ENCODE data around the gene CEP170B.
"Not testable (repeated sequence)": the region's sequence is repeated elsewhere in the genome, so short reads cannot be mapped to it uniquely, and the experiment has no call there.

CEP170B gene

DNA sequence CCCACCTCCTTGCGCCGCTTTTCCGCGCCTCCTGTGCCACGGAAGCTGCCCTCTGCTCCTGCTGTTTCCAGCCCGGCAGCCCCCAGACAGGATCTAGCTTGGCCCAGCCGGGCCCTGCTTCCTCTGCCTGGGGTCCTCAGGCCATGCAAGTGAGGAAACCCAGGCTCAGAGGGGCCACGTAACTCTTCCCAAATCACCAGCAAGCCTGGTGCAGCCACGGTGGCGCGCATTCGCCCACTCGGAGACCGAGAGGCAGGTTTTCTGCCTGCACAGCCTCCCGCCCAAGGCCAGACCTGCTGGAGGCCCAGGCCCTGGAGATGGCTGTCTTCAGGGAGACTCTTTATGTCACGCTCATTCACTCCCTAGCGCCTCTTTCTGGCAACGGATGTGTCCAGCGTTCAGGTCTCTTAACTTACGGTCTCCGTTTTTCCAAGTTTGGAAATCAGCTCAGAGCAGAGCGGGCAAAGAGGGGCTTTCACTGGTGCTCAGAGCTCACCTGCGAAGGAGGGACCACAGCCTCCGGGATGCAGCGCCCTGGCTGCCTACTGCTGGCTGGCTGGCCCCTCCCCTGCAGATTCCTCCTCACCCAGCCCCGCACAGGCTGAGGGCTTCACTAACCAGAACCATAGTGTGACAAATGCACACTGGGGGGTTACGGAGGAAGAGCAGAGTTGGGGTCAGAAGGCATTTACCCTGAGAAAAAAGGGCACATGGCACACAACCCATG lies 20.6 kb upstream of the CEP170B start:
- no peak for DNase-seq

DNA sequence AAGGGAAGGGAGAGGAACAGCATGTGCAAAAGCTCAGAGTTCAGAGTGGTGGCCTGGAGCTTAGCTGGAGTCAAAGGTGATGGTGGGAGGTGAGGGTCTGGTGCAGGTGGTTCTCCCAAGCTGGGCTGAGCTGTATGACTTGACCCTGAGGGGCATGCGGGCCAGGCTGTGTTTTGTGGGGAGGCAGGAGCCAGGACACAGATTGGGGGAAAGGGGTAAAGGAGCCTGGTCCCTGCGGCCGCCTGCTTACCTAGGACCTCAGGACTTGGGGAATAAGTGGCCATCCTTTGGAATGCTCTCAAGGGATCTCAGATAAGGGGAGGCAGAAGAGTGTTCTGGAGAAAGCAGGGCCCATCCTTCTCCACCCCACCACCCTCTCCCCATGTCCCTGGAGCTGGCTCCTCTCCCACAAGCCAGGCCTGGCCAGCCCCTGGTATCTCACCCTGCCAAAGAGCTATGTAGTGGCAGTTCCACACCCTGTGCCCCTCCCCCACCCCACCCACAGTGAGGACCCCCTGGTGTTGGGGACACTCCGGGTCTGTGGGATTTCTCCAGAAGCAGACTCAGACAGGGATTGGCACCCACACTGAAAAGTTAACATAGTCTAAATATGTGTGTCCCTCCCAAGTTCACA lies 19.9 kb upstream of the CEP170B start:
- DNase-seq = no peak

DNA sequence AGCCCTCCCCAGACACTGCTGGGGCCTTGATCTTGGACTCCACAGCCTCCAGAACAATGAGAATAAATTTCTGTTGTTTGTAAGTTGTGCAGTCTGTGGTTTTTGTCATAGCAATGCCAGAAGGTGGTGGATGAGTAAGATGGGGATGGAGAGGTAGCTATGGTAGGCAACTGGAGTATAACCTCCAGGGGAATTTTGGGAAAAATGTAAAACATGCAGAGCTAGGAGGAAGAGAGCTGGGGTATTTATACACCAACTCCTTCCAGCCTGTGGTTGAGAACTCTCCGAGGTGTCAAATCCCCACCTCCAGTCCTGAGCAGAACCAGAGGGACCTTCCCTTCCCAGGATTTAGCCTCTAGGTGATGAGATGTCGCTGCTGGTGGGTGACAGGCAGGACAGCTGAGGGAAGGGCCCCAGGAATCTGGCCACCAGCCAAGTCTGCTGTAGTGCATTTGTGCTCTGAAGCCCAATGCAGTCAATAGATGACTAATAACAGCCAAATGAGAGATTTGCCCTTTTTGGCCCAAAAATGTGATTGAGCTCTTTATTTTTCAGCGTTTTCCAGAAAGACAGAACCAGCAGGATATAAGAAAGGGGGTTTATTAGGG lies 19.1 kb upstream of the CEP170B start:
- no peak for DNase-seq

DNA sequence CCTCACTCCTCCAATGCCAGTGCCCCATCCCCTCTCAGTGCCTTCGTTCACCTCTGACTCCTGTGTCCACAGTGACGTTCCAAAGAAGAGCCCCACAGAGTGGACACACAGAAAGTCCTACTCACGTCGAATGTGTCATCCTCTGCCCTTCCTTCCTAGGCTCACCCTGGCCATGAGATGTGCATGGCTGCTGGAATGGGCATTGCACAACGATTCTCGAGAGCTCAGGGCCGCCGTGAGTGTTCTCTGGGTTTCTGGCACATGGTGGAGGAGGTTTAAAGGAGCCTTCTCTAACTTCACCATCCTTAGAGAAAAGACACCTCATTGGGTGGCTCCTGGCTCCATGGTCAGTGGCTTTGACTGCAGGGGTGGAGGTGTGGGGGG lies 12.8 kb upstream of the CEP170B start:
- DNase-seq = no peak

DNA sequence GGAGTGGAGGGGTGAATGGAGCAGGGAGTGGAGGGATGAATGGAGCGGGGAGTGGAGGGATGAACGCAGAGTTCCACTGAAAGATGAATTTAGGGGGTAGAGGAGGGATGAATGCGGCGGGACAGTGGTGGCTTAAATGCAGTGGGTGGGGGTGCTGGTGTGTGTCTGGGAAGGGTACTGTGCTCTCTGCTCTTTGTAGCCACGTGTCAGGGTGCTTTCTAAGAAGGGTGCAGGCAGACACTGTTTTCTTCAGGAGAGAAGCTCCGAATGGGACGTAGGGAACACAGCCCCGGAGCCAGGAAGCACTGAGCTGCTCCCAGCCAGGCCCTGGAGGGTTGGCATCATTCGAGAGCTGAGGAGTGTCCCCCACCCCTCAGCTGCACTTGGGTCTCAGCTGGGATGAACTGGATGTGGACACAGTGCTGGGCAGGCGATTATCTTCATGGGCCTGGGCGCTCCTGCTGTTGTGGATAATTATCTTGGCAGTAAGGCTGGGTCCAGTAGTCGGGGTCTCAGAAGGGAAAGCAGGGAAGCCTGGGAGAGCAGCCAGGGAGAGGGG lies 9.5 kb upstream of the CEP170B start:
- DNase-seq = no peak

DNA sequence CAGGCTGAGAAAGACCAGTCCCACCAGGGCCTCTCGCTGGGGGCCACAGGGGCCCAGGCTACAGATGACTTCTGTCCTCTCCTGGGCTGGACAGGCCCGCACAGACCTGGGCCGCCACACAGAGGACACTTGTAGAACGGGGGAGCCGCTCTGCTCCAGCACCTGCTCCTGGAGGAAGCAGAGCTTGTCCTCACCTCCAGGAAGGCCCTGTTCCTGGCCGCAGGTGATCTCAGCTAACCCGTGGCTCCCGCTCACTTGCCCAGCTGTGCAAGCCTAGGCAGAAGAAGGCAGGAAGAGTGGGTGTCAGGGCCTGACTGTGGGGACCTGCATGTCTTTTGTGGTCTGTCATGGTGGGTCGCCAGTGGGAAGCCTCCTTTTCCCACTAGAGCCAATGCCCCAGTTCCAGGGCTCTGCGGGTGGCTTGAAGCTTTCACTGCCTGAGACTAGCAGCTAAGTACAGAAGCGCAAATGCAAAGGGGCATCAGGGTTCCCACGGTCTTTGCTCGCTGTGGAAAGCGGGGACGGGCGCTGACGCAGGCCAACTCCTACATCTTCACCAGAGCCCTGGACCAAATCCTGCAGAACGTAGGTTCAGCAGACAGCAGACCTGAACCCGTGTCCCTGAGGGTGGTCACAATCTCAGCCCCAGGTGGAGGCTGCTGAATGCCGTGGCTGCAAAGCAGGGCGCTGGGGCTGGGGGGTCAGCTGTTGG lies 8.8 kb upstream of the CEP170B start:
- DNase-seq = no peak

DNA sequence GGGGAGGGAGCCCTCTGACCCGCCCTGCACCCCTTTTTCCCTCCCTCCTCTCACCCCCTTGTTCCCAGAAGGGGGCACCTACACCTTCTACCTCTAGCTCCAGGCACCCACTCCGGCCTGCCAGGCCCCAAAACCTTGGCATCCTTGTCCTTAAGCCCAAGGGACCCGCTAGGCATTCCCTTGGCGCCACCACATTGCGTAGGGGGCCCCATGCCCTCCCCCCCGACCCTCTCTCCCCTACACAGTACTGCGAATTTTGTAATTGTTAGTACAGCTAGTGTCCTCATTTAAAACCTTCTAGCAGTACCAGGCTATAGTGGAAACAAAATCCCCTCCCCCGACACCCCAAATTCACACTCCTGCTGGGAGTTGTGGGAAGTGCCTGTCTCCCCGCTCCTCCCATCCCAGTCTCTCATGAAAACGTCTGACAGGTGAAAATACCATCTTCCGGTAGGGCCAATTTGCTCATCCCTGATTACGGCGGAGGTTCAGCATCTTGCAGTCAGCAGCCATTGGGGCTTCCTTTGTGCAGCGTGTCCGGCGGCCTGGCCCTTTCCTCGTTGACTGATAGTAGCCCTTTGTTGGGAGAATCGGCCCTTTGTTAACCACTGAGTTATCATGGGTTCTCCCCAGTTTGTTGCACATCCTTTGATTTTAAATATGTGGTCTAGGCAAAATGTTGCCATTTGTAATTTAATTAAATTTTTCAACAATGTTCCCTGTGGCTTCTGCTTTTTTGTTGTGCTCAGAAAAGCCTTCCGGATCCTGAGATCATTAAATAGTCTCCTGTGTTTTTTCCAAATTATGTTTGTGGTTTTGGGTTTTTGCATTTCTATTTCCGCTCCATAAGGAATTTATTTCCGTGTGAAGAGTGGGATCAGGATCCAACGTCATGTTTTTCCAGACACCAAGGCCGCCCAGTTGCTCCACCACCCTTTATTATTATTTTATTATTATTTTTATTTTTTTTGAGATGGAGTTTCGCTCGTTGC lies 7.9 kb upstream of the CEP170B start:
- DNase-seq = no peak

DNA sequence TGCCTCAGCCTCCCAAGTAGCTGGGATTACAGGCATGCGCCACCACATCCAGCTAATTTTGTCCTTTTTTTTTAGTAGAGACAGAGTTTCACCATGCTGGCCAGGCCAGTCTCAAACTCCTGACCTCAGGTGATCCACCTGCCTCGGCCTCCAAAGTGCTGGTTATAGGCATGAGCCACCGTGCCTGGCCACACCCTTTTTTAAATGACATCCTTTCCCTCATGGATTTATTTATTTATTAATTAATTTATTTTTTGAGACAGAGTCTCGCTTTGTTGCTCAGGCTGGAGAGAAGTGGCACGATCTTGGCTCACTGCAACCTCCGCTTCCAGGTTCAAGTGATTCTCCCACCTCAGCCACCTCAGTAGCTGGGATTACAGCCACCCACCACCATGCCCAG lies 7.1 kb upstream of the CEP170B start:
- DNase-seq = not testable (repeated sequence)

DNA sequence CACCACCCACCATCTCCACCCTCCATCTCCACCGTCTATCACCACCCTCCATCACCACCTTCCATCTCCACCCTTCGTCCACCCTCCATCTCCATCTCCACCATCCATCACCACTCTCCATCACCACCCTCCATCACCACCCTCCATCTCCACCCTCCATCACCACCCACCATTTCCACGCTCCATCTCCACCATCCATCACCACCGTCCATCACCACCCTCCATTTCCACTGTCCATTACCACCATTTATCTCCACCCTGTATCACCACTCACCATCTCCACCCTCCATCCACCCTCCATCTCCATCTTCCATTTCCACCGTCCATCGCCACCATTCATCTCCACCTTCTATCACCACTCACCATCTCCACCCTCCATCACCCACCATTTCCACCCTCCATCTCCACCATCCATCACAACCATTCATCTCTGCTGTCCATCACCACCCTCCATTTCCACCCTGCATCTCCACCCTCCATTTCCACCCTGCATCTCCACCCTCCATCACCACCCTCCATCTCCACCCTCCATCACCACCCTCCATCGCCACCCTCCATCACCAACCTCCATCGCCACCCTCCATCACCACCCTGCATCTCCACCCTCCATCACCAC lies 6.1 kb upstream of the CEP170B start:
- no peak for DNase-seq

DNA sequence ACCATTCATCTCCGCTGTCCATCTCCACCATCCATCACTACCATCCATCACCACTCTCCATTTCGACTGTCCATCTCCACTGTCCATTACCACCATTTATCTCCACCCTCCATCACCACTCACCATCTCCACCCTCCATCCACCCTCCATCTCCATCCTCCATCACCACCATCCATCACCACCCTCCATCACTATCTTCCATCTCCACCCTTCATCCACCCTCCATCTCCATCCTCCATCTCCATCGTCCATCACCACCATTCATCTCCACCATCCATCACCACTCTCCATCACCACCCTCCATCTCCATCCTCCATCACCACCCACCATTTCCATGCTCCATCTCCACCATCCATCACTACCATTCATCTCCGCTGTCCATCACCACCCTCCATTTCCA lies 5.2 kb upstream of the CEP170B start:
- no peak for DNase-seq

DNA sequence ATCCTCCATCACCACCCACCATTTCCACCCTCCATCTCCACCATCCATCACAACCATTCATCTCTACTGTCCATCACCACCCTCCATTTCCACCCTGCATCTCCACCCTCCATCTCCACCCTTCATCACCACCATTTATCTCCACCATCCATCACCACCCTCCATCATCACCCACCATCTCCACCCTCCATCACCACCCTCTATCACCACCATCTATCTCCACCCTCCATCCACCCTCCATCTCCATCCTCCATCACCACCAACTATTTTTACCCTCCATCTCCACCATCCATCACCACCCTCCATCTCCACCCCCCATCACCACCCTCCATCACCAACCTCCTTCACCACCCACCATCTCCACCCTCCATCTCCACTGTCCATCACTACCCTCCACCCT lies 4.7 kb upstream of the CEP170B start:
- no peak for DNase-seq

DNA sequence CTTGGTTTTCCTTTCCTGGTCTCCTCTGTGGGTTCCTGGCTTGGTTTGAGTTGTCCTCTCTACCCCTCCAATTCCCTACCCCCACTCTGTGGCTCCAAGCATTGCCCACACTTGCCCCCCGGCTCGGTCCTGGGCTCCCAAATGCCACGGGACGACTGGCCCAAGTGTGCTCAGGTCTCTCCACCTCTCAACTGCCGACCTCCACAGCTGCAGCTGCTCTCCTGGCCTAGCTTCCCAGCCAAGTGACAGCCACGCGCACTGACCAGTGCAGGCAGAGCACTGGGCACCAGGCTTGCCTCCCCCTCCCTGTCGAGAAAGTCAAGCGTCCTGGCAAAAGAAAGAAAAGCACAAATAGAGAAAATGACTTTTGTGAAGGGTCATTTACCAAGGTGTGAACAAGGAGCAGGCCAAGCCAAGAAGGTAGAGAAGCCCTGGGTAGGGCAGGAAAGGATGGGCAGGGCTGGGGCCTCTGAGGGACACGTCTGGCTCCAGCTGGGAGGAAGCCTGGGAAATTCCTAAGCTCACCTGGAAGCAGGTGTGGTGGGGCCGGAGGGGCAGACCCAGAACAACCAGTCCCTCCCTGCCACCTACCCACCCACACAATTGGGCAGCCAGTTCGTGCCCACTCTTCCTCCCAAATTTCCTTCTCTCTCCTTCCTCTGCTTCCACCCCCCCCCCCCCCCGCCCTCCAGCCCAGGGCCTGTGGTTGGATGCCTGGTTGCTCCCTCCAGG lies 1.8 kb upstream of the CEP170B start:
- DNase-seq = no peak

DNA sequence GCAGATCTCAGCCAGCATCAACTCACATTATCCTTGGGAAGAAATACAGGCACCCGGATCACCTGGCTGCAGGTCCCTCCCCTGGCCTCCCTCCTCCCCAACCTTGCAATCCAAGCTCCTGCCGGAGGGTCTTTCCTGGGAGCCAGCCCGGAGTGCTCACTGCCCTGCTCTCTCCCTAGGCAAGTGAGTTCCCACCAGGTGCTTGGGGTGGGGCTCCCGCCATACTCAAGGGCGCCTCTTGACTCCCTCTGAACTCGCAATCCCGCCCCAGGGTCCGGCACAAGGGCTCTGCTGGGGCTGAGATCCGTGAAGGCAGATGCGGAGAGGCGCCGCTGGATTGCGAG lies 1.2 kb upstream of the CEP170B start:
- no peak for DNase-seq

DNA sequence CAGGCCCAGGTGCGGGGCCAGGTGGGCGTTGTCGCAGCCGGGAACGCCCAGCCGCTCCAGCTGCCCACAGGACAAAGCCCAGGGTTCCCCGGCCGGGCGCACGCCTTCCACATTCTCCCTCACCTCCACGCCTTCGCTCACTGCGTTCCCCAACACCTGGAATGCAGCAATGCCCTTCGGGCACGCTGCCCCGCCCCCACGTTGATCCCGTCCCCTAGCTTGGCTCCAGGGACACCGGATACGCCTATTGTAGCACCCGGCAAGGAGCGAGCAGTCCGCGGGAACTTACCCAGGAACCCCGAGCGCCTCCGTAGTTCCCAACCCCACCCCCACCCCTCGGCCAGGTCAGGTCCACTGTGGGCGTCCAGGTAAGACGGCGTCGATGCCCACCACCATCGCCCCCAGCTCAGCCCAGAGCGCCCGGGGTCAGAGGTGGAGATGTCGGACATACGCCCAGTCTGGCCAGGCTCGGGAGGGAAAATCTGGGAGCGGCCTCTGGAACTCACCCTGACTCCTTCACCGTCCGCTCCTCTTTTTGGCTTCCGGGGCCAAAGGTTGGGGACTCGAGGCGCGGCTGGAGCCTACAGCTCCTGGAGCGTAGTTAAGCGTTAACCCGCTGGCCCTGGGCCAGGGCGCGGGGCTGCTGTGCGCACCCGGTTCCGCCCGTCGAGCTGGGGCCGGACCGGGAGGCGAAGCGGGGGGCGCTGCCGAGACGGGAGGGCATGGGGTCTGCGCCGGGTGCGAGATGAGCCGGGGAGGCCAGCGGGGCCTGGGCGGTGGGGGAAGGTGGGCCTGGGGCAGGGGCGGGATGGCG lies 594 bp upstream of the CEP170B start:
- no peak for DNase-seq

DNA sequence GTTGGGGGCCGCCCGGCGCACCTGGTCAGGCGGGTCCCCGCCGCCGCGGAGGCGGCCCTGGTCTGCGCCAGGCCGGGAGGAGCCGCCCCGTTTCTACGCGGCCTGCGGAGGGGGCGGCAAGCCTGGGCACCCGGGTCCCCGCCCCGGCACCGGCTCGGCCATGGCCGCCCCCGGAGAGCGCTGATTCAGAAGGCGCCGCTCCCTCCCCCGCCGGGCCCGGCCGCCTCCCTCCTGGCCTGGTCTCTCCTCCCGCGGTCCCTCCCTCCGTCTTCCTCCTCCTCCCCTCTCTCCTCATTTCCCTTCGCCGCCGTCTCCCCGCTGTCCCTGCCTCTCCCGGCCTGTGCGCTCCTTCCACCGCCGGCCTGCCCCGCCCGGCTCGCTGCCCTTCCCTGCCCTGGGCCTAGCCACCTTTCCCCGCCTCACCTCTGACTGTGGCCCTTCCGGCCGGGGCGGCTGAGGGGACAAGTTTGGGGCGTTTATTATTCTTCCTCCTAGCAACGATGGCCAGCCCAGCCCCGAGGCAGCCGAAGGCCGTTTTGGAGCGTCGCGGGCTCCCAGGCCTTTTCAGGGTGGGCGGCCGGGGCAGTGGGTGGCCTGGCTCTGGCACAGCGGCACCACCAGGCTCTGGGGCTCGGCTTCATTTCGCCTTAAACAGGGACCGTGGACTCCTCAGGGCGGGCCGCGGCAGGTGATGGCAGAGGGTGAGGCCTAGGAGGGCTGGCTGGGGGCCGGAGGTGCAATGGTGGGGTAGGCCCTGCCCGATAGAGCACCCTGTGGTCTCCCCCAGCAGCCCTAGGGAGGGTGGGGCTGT lies 768 bp downstream of the CEP170B start:
- DNase-seq = no peak

DNA sequence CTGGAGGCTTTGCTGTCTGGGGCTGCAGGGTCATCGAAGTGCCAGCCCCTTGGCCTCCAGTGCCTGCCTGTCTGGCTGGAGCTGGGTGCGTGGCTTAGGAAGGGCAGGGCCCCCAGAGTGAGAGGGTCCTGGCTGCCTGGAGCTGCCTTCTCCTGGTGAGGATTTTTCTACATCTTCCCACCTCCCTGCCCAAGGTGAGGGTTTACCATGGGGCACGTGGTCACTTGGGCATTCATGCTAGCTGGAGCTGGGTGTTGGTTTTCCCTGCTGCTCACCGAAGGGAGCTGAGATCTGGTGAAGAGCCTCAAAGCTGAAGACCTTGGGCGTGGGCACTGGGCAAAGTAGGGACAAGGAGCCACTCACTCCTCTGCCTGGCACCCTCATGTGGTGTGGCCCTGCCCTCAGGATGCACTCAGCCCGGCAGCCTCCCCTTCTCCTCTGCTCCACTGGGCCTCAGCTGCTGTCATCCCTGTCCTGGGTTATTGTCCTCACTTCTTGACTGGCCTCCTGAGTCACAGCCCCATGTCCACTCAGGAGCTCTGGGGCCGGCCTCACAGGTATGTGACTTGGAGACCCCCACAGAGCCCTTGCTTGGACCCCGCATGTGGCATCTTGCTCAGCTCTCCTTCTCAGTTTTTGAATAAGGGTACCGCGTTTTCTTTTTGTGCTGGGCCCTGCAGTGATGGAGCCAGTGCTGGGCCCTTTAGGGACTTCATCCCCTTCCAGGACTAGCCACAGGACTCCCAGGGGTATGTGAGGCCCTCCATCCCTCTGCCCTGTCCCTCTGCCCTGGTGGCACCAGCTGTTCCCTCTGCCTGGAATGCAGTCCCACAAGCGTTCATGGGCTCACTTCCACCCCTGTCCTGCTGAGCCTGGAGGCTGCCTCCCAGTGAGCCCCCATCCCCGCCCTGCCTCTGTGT lies 1.6 kb downstream of the CEP170B start:
- DNase-seq = no peak

DNA sequence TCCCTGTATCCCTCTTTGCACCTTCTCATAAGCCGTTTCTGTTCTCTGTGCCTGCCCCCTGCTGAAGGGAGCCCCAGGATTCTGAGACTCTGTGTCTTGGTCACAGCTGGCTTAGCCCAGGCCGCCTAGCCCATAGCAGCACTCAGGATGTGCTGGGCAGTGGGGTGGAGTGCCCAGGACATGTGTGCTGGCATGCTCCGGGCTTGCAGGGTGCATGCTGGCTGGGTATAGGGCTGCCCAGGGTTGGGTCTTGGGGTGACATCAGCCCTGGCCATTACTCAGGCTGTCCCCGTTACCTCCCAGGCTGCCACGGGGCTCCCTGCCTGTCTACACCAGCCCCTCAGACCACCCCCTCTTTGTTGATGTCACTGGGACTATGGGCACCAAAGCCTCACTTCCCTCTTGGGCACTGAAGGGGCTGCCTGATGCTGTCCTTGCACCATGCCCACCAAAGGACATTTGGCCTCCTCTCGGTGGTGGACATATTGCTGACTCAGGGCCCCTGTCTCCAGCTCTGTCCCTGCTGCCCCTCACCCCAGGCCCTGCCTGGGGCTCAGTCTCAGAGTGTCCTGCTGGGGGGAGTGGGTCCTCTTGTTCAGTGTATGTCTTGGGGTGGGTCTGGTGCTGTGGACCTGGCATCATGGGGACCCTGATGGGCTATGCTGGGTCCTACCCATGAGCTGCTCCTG lies 2.4 kb downstream of the CEP170B start:
- no peak for DNase-seq

Data from SHP77 treated with DMSO at 0.1 percent for 48 hours (cell line).